Measurements from ENCODE around the gene GABRB2.

DNA sequence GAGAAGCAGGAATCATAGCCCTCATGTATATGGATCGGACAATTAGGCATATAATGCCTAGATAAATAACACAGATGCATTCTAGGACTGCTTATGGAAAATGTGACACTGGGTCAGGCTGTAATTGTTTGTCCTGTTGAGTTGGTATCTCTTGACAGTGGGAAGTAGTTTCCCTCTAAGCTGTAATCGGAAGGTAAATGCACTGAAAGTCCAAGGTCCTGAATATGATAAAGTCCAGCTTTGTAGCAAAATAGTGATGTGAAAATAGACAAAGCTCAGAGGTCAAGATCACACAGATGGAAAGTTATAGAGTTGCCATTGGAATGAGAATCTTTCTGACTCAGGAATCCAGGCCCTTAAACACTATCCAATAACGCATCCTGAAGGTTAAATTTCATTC lies 214.2 kb downstream of the GABRB2 start:
- TF ChIP-seq, protein P1, sequence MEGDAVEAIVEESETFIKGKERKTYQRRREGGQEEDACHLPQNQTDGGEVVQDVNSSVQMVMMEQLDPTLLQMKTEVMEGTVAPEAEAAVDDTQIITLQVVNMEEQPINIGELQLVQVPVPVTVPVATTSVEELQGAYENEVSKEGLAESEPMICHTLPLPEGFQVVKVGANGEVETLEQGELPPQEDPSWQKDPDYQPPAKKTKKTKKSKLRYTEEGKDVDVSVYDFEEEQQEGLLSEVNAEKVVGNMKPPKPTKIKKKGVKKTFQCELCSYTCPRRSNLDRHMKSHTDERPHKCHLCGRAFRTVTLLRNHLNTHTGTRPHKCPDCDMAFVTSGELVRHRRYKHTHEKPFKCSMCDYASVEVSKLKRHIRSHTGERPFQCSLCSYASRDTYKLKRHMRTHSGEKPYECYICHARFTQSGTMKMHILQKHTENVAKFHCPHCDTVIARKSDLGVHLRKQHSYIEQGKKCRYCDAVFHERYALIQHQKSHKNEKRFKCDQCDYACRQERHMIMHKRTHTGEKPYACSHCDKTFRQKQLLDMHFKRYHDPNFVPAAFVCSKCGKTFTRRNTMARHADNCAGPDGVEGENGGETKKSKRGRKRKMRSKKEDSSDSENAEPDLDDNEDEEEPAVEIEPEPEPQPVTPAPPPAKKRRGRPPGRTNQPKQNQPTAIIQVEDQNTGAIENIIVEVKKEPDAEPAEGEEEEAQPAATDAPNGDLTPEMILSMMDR (conservative IDR thresholded peaks at IDR 0.05), result no peak
- no peak for TF ChIP-seq ZFX (IDR thresholded peaks at IDR 0.05)
